ENCODE data around the gene MYH2. TPM values are rescaled to one million over a fixed set of nuclear protein-coding genes. Genes with fewer than 3 reads are reported as not detected.

Gene MYH2
- total RNA-seq: under 1 TPM in 4 of 6 experiments, not detected in 2; 0.18 to 0.81 (median 0.34) TPM
- long read RNA-seq: 0 reads

- TF ChIP-seq POLR2A (IDR thresholded peaks at IDR 0.05) (no peak), CTCF (IDR thresholded peaks at IDR 0.05) (no peak)
- no peak for DNase-seq
- intact Hi-C loops (cut with DNase I): no loop called here
- Histone ChIP-seq H3K4me3 (no peak within 1 kb of the TSS), H3K27ac (no peak within 1 kb of the TSS), H3K36me3 (no peaks in the 10 kb centered on the region), H3K9me3 (no peaks in the 10 kb centered on the region), H3K4me1 (no peaks in the 10 kb centered on the region), H3K27me3 (no peaks in the 10 kb centered on the region)
- 51% methylated on average over 8 of the region's 9 CpGs for WGBS (ENCODE audit: insufficient coverage, low coverage, low lambda C conversion rate, missing lambda C conversion rate)
- no peak for ATAC-seq
Measured at GRCh38 chr17:10549096-10549842, at the start of gene MYH2. Gene MYH2 (minus strand): TSS chr17:10549658. CDS start chr17:10547920, 1,738 bp downstream.

- Histone ChIP-seq H3K9me3 (no peaks in the 10 kb centered on the region), H3K27me3 (no peaks in the 10 kb centered on the region), H3K4me3 (no peak overlapping the region), H3K4me1 (no peaks in the 10 kb centered on the region), H3K27ac (no peak overlapping the region), H3K36me3 (no peaks in the 10 kb centered on the region)
- DNase-seq (no peak), ATAC-seq (no peak)
- intact Hi-C loops (cut with DNase I): no loop called here
- WGBS (ENCODE audit: insufficient coverage, low coverage, low lambda C conversion rate, missing lambda C conversion rate): 49% methylated on average over 2 of the region's 2 CpGs
- TF ChIP-seq POLR2A (IDR thresholded peaks at IDR 0.05) (no peak), CTCF (IDR thresholded peaks at IDR 0.05) (no peak)
Measured at GRCh38 chr17:10598621-10599020, 49.2 kb upstream of the MYH2 start.

- no peak for DNase-seq
- ATAC-seq: no peak
- Histone ChIP-seq H3K4me3 (no peak overlapping the region), H3K4me1 (no peaks in the 10 kb centered on the region), H3K36me3 (no peaks in the 10 kb centered on the region), H3K27ac (no peak overlapping the region), H3K9me3 (no peaks in the 10 kb centered on the region), H3K27me3 (no peaks in the 10 kb centered on the region)
- intact Hi-C loops (cut with DNase I): no loop called here
- whole genome bisulfite sequencing (ENCODE audit: insufficient coverage, low coverage, low lambda C conversion rate, missing lambda C conversion rate): 68% methylated on average over 8 of the region's 8 CpGs
- TF ChIP-seq CTCF (IDR thresholded peaks at IDR 0.05): no peak
- no peak for TF ChIP-seq POLR2A (IDR thresholded peaks at IDR 0.05)
Measured at GRCh38 chr17:10589553-10590145, 40.2 kb upstream of the MYH2 start.

- WGBS (ENCODE audit: insufficient coverage, low coverage, low lambda C conversion rate, missing lambda C conversion rate): 54% methylated on average over 9 of the region's 9 CpGs
- DNase-seq (no peak), ATAC-seq (no peak)
- no peaks in the 10 kb centered on the region for H3K36me3 ChIP-seq
- no peaks in the 10 kb centered on the region for H3K4me1 ChIP-seq
- peaks cover 0 to 4% of the 10 kb centered on the region in 2 donors for H3K27me3 ChIP-seq
- intact Hi-C loops (cut with DNase I): no loop called here
- no peak overlapping the region for H3K27ac ChIP-seq
- no peak overlapping the region for H3K4me3 ChIP-seq
- no peaks in the 10 kb centered on the region for H3K9me3 ChIP-seq
- TF ChIP-seq POLR2A (IDR thresholded peaks at IDR 0.05): no peak
- no peak for TF ChIP-seq CTCF (IDR thresholded peaks at IDR 0.05)
Measured at GRCh38 chr17:10585529-10585928, 36.1 kb upstream of the MYH2 start.

Data from right lobe of liver (tissue), 6 donors.